Thymus (tissue), 11 donors: ENCODE measurements around the gene MED12L. TPM values are rescaled to one million over a fixed set of nuclear protein-coding genes. Genes with fewer than 3 reads are reported as not detected.
A peak's percentile ranks its signal among the peaks of the same experiment; 100 is the strongest.

Source experiments
- DNase-seq, 9 donors: peaks; one replicate each; pipeline ENCODE4 v3.0.0-alpha.2; 2013; ENCODE audit warnings: low spot score in 9 of 9, low read depth in 6 of 9, missing footprints in 1 of 9
- H3K27ac ChIP-seq, 2 donors: one replicate each; pipeline ENCODE4 v1.5.1; 2013; ENCODE audit warnings: control low read depth in 1 of 2, low read depth in 1 of 2, low read length in 1 of 2, mild to moderate bottlenecking in 1 of 2, moderate library complexity in 1 of 2
- H3K27me3 ChIP-seq, 2 donors: one replicate each; pipeline ENCODE4 v1.5.1; 2013; ENCODE audit warnings: low read length in 1 of 2; ENCODE audit not compliant: control insufficient read depth in 2 of 2, insufficient read depth in 1 of 2
- H3K36me3 ChIP-seq, 2 donors: one replicate each; pipeline ENCODE4 v1.5.1; 2013; ENCODE audit warnings: low read length in 1 of 2, mild to moderate bottlenecking in 1 of 2, moderate library complexity in 1 of 2; ENCODE audit not compliant: control insufficient read depth in 2 of 2, insufficient read depth in 2 of 2
- H3K4me1 ChIP-seq, 2 donors: one replicate each; pipeline ENCODE4 v1.5.1; 2013; ENCODE audit warnings: low read length in 2 of 2; ENCODE audit not compliant: control insufficient read depth in 2 of 2, insufficient read depth in 2 of 2
- H3K4me3 ChIP-seq, 2 donors: one replicate each; pipeline ENCODE4 v1.5.1; 2013; ENCODE audit warnings: low read length in 2 of 2, control low read depth in 1 of 2, mild to moderate bottlenecking in 1 of 2
- H3K9me3 ChIP-seq, 2 donors: one replicate each; pipeline ENCODE4 v1.5.1; 2013; ENCODE audit warnings: low read length in 1 of 2, mild to moderate bottlenecking in 1 of 2; ENCODE audit not compliant: control insufficient read depth in 2 of 2, insufficient read depth in 1 of 2
- WGBS: extraction: QIAGEN DNeasy Blood & Tissue Kit; methylation state at CpG from one replicate; pipeline ENCODE4 v1.1.7; 2013; 5-methylcytosine and 5-hydroxymethylcytosine counted together
- polyA plus RNA-seq: library from polyadenylated mRNA; stranded (reverse); fragments of 200-250 nt; gene quantifications from one replicate; pipeline ENCODE4 v1.2.3, GENCODE V29; 2013
- total RNA-seq: library from RNA; stranded (reverse); fragments of 120-200 nt; gene quantifications from one replicate; pipeline ENCODE4 v1.2.4, GENCODE V29; 2013
- donor health status: healthy.

The MED12L gene
- total and polyA plus RNA-seq, 2 donors: 0.30 to 1.7 TPM

- peaks cover 0 to 7% of the 10 kb centered on the region in 2 donors for H3K4me1 ChIP-seq
- H3K27me3 ChIP-seq: no peaks in the 10 kb centered on the region
- DNase-seq: no peak
- WGBS: 92% methylated on average over 4 of the region's 4 CpGs
- H3K4me3 ChIP-seq: no peak overlapping the region
- H3K36me3 ChIP-seq: no peaks in the 10 kb centered on the region
- no peaks in the 10 kb centered on the region for H3K9me3 ChIP-seq
- peak overlapping the region in 1 of 2 donors; percentile 54 for H3K27ac ChIP-seq
These were observed 220.3 kb downstream of the MED12L start for GRCh38 chr3:151305775-151306151.

- Histone ChIP-seq H3K36me3 (no peaks in the 10 kb centered on the region), H3K9me3 (no peaks in the 10 kb centered on the region), H3K27me3 (no peaks in the 10 kb centered on the region), H3K4me1 (peaks cover 0 to 7% of the 10 kb centered on the region in 2 donors), H3K4me3 (no peak overlapping the region), H3K27ac (no peak overlapping the region)
- 95% methylated on average over 6 of the region's 6 CpGs for WGBS
- DNase-seq: no peak
These were observed 220.8 kb downstream of the MED12L start for GRCh38 chr3:151306168-151306810.

- H3K27me3 ChIP-seq: no peaks in the 10 kb centered on the region
- H3K36me3 ChIP-seq: no peaks in the 10 kb centered on the region
- no peak for DNase-seq
- no peaks in the 10 kb centered on the region for H3K9me3 ChIP-seq
- no peak overlapping the region for H3K27ac ChIP-seq
- H3K4me1 ChIP-seq: peaks cover 0 to 7% of the 10 kb centered on the region in 2 donors
- no peak overlapping the region for H3K4me3 ChIP-seq
These were observed 221.7 kb downstream of the MED12L start for GRCh38 chr3:151307131-151307530.

- Histone ChIP-seq H3K27ac (no peak overlapping the region), H3K4me3 (no peak overlapping the region), H3K4me1 (peaks cover 0 to 7% of the 10 kb centered on the region in 2 donors), H3K27me3 (no peaks in the 10 kb centered on the region), H3K36me3 (no peaks in the 10 kb centered on the region), H3K9me3 (no peaks in the 10 kb centered on the region)
- WGBS: 100% methylated on average over 1 of the region's 1 CpG
- peak in 1 of 9 donors; percentile 19 for DNase-seq
These were observed 222.4 kb downstream of the MED12L start for GRCh38 chr3:151307583-151308488.

- Histone ChIP-seq H3K27ac (no peak overlapping the region), H3K36me3 (no peaks in the 10 kb centered on the region), H3K4me1 (peaks cover 0 to 7% of the 10 kb centered on the region in 2 donors), H3K9me3 (no peaks in the 10 kb centered on the region), H3K27me3 (no peaks in the 10 kb centered on the region), H3K4me3 (no peak overlapping the region)
- no peak for DNase-seq
- whole genome bisulfite sequencing: 97% methylated on average over 2 of the region's 2 CpGs
These were observed 224.1 kb downstream of the MED12L start for GRCh38 chr3:151309566-151309965.

GRCh38 chr3:151312972-151313371 is 227.5 kb downstream of the MED12L start:
- WGBS: 99% methylated on average over 3 of the region's 3 CpGs
- no peaks in the 10 kb centered on the region for H3K4me1 ChIP-seq

GRCh38 chr3:151314137-151314536 is 228.7 kb downstream of the MED12L start:
- no peak for DNase-seq
- H3K36me3 ChIP-seq: no peaks in the 10 kb centered on the region
- WGBS: 73% methylated on average over 2 of the region's 2 CpGs
- no peaks in the 10 kb centered on the region for H3K27me3 ChIP-seq
- H3K4me3 ChIP-seq: no peak overlapping the region
- H3K27ac ChIP-seq: no peak overlapping the region
- no peaks in the 10 kb centered on the region for H3K9me3 ChIP-seq
- no peaks in the 10 kb centered on the region for H3K4me1 ChIP-seq

More at GRCh38 chr3:151312972-151313371, 227.5 kb downstream of the MED12L start:
- DNase-seq: no peak
- Histone ChIP-seq H3K9me3 (no peaks in the 10 kb centered on the region), H3K27ac (no peak overlapping the region), H3K27me3 (no peaks in the 10 kb centered on the region), H3K36me3 (no peaks in the 10 kb centered on the region), H3K4me3 (no peak overlapping the region)

- no peaks in the 10 kb centered on the region for H3K9me3 ChIP-seq
- DNase-seq: no peak
- H3K36me3 ChIP-seq: no peaks in the 10 kb centered on the region
- no peaks in the 10 kb centered on the region for H3K4me1 ChIP-seq
- H3K27ac ChIP-seq: no peak overlapping the region
- 99% methylated on average over 5 of the region's 5 CpGs for WGBS
- H3K4me3 ChIP-seq: no peak overlapping the region
- H3K27me3 ChIP-seq: no peaks in the 10 kb centered on the region
These were observed 229.1 kb downstream of the MED12L start for GRCh38 chr3:151314593-151314992.

GRCh38 chr3:151315136-151315535 is 229.7 kb downstream of the MED12L start:
- H3K9me3 ChIP-seq: no peaks in the 10 kb centered on the region
- no peak overlapping the region for H3K27ac ChIP-seq
- no peaks in the 10 kb centered on the region for H3K27me3 ChIP-seq
- no peak for DNase-seq
- over 99% methylated on average over 2 of the region's 2 CpGs for WGBS
- no peak overlapping the region for H3K4me3 ChIP-seq
- H3K36me3 ChIP-seq: no peaks in the 10 kb centered on the region
- H3K4me1 ChIP-seq: no peaks in the 10 kb centered on the region
